Measurements from ENCODE around the gene RIOK3.

The RIOK3 gene

DNA sequence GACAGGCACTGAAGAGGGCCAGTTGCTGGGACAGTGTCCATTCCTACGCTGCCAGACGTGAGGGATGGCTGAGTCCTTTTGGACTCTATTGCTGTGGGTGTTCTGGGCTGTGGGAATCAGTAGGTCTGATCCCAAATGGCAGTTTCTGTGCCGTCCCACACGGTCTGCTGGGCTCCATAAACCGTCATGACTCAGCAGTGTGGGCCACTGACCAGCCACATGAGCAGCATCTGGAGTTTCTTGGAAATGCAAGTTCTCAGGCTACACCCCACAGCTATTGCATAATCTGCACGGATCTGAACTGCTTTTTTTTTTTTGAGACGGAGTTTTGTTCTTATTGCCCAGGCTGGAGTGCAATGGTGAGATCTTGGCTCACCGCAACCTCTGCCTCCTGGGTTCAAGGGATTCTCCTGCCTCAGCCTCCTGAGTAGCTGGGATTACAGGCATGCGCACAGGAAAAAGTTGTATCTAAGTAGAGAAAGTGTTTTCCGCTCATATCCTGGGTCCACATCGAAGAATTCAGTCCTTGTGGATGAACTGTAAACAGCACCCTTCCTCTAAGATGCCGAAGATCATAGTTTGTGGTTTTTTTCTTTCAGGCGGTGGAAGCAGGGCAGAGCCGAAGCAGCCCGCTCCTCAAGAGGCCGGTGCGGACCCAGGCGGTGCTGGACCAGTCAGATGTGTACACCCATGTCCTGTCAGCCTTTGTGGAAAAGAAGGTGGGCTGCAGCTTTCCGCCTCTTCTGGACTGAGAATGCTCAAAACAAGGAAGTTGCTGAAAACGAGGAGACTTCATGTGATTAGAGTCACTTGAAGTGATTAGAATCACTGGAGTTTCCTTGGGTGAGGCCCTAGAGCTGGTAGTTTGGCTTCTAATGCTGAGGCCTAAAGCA lies 75.7 kb downstream of the RIOK3 start:
- DNase-seq (ENCODE audit: low read depth in 4 of 4, low spot score in 1 of 4): no peak

DNA sequence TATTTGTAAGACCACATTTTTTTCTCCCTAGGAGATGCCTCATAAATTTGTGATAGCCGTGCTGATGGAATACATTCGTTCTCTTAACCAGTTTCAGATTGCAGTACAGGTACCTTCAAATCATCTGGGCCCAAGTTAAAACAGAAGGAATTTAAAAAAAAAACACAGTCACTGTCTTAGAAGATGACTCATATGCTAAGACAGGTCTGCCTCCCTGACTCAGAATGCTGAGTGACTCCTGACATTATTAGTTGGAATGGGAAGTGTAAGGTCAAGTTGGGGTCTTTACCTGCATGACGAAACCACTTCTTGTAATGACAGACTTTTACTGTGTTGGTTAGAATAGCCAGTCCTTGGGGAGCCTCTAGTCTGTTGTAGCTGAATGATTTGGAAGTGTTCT lies 76.5 kb downstream of the RIOK3 start:
- no peak for DNase-seq (ENCODE audit: low read depth in 4 of 4, low spot score in 1 of 4)

DNA sequence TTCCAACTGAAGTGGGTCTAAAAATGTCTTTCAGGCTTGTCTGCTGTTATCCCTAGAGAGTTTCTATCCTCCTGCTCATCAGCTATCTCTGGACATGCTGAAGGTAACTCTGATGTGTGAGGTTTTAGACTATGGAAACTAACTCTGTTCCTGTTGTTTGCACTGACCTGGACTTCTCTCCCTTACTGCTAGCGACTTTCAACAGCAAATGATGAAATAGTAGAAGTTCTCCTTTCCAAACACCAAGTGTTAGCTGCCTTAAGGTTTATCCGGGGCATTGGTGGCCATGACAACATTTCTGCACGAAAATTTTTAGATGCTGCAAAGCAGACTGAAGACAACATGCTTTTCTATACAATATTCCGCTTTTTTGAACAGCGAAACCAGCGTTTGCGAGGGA lies 77.1 kb downstream of the RIOK3 start:
- DNase-seq (ENCODE audit: low read depth in 4 of 4, low spot score in 1 of 4): no peak

DNA sequence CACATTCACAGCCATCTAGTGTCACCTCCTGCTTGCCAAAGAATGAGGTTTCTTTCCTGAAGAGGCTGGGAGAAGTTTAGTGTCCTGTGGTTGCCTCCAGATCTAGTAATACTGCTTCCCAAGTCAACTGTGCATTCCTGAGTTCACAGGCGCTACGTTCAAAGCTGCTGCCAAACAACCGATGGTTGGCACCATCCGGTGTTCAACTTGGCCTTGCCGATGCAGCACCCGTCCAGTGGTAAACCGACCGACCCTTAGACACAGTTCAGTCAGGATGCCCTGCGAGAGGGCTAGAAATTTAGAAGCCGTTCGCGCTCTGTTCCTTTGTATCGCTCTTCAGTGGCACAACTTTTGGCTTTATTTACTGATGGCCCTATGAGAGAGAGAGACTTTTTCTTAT lies 78.8 kb downstream of the RIOK3 start:
- DNase-seq (ENCODE audit: low read depth in 4 of 4, low spot score in 1 of 4): no peak

Data from stimulated activated CD4-positive, alpha-beta T cell treated with anti-CD3 and anti-CD28 coated beads, Interleukin-1b, Interleukin-23, amount 100 ng/mL, for 24 hours (primary cell).